Neuronal stem cell (in vitro differentiated cells): ENCODE measurements around the gene PRPF8. TPM values are rescaled to one million over a fixed set of nuclear protein-coding genes. Genes with fewer than 3 reads are reported as not detected.

Experiments
- DNase-seq: peaks from one replicate; pipeline ENCODE4 v3.0.0-alpha.2; 2013; ENCODE audit warnings: low spot score
- H2AFZ ChIP-seq: one replicate; pipeline ENCODE4 v1.6.1; 2013; ENCODE audit warnings: mild to moderate bottlenecking, low read length, inconsistent platforms
- H2AK5ac ChIP-seq: 2 replicates; pipeline ENCODE4 v1.6.1; 2013; ENCODE audit warnings: low read depth, mild to moderate bottlenecking, inconsistent platforms, low read length, moderate library complexity, mixed read lengths
- H2BK120ac ChIP-seq: 2 replicates; pipeline ENCODE4 v1.6.1; 2013; ENCODE audit warnings: low read depth, mild to moderate bottlenecking, inconsistent platforms, low read length, moderate library complexity, mixed read lengths
- H2BK12ac ChIP-seq: one replicate; pipeline ENCODE4 v1.6.1; 2013; ENCODE audit warnings: low read length, inconsistent platforms
- H2BK15ac ChIP-seq: 2 replicates; pipeline ENCODE4 v1.6.1; 2013; ENCODE audit warnings: mild to moderate bottlenecking, low read length, inconsistent platforms, mixed read lengths
- H2BK5ac ChIP-seq: one replicate; pipeline ENCODE4 v1.6.1; 2013; ENCODE audit warnings: inconsistent platforms, mild to moderate bottlenecking, low read length, moderate library complexity
- H3K14ac ChIP-seq: one replicate; pipeline ENCODE4 v1.6.1; 2013; ENCODE audit warnings: low read length, inconsistent platforms
- H3K18ac ChIP-seq: 2 replicates; pipeline ENCODE4 v1.6.1; 2013; ENCODE audit warnings: low read length, inconsistent platforms
- H3K23ac ChIP-seq: 2 replicates; pipeline ENCODE4 v1.6.1; 2013; ENCODE audit warnings: low read depth, mild to moderate bottlenecking, mixed read lengths, low read length, inconsistent platforms; ENCODE audit not compliant: poor library complexity
- H3K27ac ChIP-seq: replicated peaks from 3 replicates; pipeline ENCODE4 v1.5.1; 2013; ENCODE audit warnings: low read length, inconsistent platforms
- H3K27me3 ChIP-seq, 3 experiments: 2 replicates each; pipeline ENCODE4 v1.6.1; 2013; ENCODE audit warnings: low read length in 3 of 3, mild to moderate bottlenecking in 2 of 3, inconsistent platforms in 1 of 3, low read depth in 1 of 3, mixed read lengths in 1 of 3, moderate library complexity in 1 of 3; ENCODE audit not compliant: control insufficient read depth in 3 of 3, insufficient read depth in 3 of 3
- H3K36me3 ChIP-seq, 2 donors: replicated peaks in 1 of 2; 2 replicates each; pipeline ENCODE4 v1.6.1; 2013; ENCODE audit warnings: low read length in 2 of 2; ENCODE audit not compliant: control insufficient read depth in 2 of 2, insufficient read depth in 2 of 2
- H3K4ac ChIP-seq: 2 replicates; pipeline ENCODE4 v1.6.1; 2013; ENCODE audit warnings: inconsistent platforms, mild to moderate bottlenecking, low read length, moderate library complexity
- H3K4me1 ChIP-seq, 2 donors: 1 replicate in 1 of 2; 2 replicates in 1 of 2; pipeline ENCODE4 v1.6.1; 2013; ENCODE audit warnings: low read length in 2 of 2, low read depth in 1 of 2; ENCODE audit not compliant: control insufficient read depth in 2 of 2, insufficient read depth in 1 of 2
- H3K4me2 ChIP-seq: one replicate; pipeline ENCODE4 v1.6.1; 2013; ENCODE audit warnings: mild to moderate bottlenecking, low read length, inconsistent platforms; ENCODE audit not compliant: insufficient read depth, poor library complexity, severe bottlenecking
- H3K4me3 ChIP-seq, 2 donors: 2 replicates each; pipeline ENCODE4 v1.5.1; 2013; ENCODE audit warnings: low read length in 2 of 2, mild to moderate bottlenecking in 2 of 2, inconsistent platforms in 1 of 2, moderate library complexity in 1 of 2
- H3K79me1 ChIP-seq: one replicate; pipeline ENCODE4 v1.6.1; 2013; ENCODE audit warnings: low read depth, mild to moderate bottlenecking, inconsistent platforms, low read length, moderate library complexity
- H3K9ac ChIP-seq: one replicate; pipeline ENCODE4 v1.6.1; 2013; ENCODE audit warnings: mild to moderate bottlenecking, low read depth, low read length, inconsistent platforms; ENCODE audit not compliant: poor library complexity
- H3K9me3 ChIP-seq, 2 donors: replicated peaks in 1 of 2; 2 replicates each; pipeline versions ENCODE3 to v1.6.1; 2013; ENCODE audit warnings: low read length in 2 of 2, mild to moderate bottlenecking in 2 of 2, inconsistent platforms in 1 of 2, low read depth in 1 of 2, mixed read lengths in 1 of 2, moderate library complexity in 1 of 2; ENCODE audit not compliant: control insufficient read depth in 2 of 2, insufficient read depth in 1 of 2
- H4K8ac ChIP-seq: one replicate; pipeline ENCODE4 v1.6.1; 2013; ENCODE audit warnings: low read depth, mild to moderate bottlenecking, inconsistent platforms, low read length, moderate library complexity
- H4K91ac ChIP-seq: one replicate; pipeline ENCODE4 v1.6.1; 2013; ENCODE audit warnings: low read length, low read depth, mild to moderate bottlenecking, inconsistent platforms; ENCODE audit not compliant: poor library complexity
- WGBS, 2 donors: extraction: QIAGEN DNeasy Blood & Tissue Kit; methylation state at CpG; one replicate each; pipeline ENCODE4 v1.1.7; 2013; ENCODE audit warnings: missing lambda C conversion rate in 2 of 2, mixed read lengths in 1 of 2; ENCODE audit not compliant: insufficient read length in 2 of 2, insufficient replicate concordance in 1 of 2; ENCODE audit errors: extremely low coverage in 2 of 2; 5-methylcytosine and 5-hydroxymethylcytosine counted together
- polyA plus RNA-seq, 2 experiments: library from polyadenylated mRNA; stranded (reverse); fragments of 200-250 nt; gene quantifications; one replicate each; pipeline ENCODE4 v1.2.3, GENCODE V29; 2013

Gene PRPF8
- polyA plus RNA-seq (2013, experiment 1 of 2): 95.4 TPM
- 97.1 TPM for polyA plus RNA-seq (2013, experiment 2 of 2)

GRCh38 chr17:1684378-1685189, at the start of gene PRPF8:
Gene PRPF8, minus strand, starts transcription at chr17:1684867. Its CDS starts 296 bp downstream, at chr17:1684571.
- H2AFZ ChIP-seq: peak within 1 kb of the TSS; percentile 89
- H2BK12ac ChIP-seq: no peak within 1 kb of the TSS
- H4K91ac ChIP-seq: no peak within 1 kb of the TSS
- peak within 1 kb of the TSS; percentile 75 to 94 for H3K4me3 ChIP-seq
- H3K4me1 ChIP-seq: peaks cover 3 to 7% of the 10 kb centered on the region in 2 donors
- peak within 1 kb of the TSS; percentile 75 for H2BK5ac ChIP-seq
- no peak within 1 kb of the TSS for H3K4ac ChIP-seq
- H3K27me3 ChIP-seq: no peaks in the 10 kb centered on the region
- no CpG with 5 or more reads among the region's 72 CpGs for WGBS, 2 donors
- peak within 1 kb of the TSS; percentile 96 for H3K23ac ChIP-seq
- H3K27ac ChIP-seq: peak within 1 kb of the TSS; percentile 57
- peak within 1 kb of the TSS; percentile 47 for H2BK120ac ChIP-seq
- H3K9me3 ChIP-seq: no peaks in the 10 kb centered on the region
- peaks cover 32 to 42% of the 10 kb centered on the region in 2 donors for H3K36me3 ChIP-seq
- H2AK5ac ChIP-seq: peak within 1 kb of the TSS; percentile 44
- H3K18ac ChIP-seq: peak within 1 kb of the TSS; percentile 96
- H3K14ac ChIP-seq: peak within 1 kb of the TSS; percentile 83
- no peak within 1 kb of the TSS for H4K8ac ChIP-seq
- DNase-seq: peak; percentile 97
- H3K79me1 ChIP-seq: peaks cover 8% of the 10 kb centered on the region
- H3K4me2 ChIP-seq: peak within 1 kb of the TSS; percentile 84
- no peak within 1 kb of the TSS for H2BK15ac ChIP-seq
- peak within 1 kb of the TSS; percentile 92 for H3K9ac ChIP-seq

GRCh38 chr17:1733759-1734158, 49.1 kb upstream of the PRPF8 start:
- H3K4me1 ChIP-seq: peaks cover 5 to 11% of the 10 kb centered on the region in 2 donors
- no peak overlapping the region for H2AFZ ChIP-seq
- peak overlapping the region; percentile 39 for H2BK5ac ChIP-seq
- H3K14ac ChIP-seq: no peak overlapping the region
- H2AK5ac ChIP-seq: peak overlapping the region; percentile 75
- no peak for DNase-seq
- H2BK120ac ChIP-seq: no peak overlapping the region
- H3K23ac ChIP-seq: peak overlapping the region; percentile 65
- H2BK12ac ChIP-seq: no peak overlapping the region
- H3K27ac ChIP-seq: no peak overlapping the region
- H2BK15ac ChIP-seq: no peak overlapping the region
- no peak overlapping the region for H4K8ac ChIP-seq
- no peak overlapping the region for H3K9ac ChIP-seq
- no CpG with 5 or more reads among the region's 38 CpGs for WGBS, 2 donors
- H3K4ac ChIP-seq: no peak overlapping the region
- H3K4me3 ChIP-seq: no peak overlapping the region
- H3K18ac ChIP-seq: no peak overlapping the region
- H3K9me3 ChIP-seq: no peaks in the 10 kb centered on the region
- peaks cover 2% of the 10 kb centered on the region for H3K79me1 ChIP-seq
- no peak overlapping the region for H3K4me2 ChIP-seq
- peaks cover 0 to 4% of the 10 kb centered on the region in 2 donors for H3K36me3 ChIP-seq
- no peaks in the 10 kb centered on the region for H3K27me3 ChIP-seq
- no peak overlapping the region for H4K91ac ChIP-seq

- Histone ChIP-seq H3K23ac (no peak overlapping the region), H4K8ac (no peak overlapping the region), H3K36me3 (peaks cover 4 to 7% of the 10 kb centered on the region in 2 donors), H3K4ac (no peak overlapping the region), H2AK5ac (no peak overlapping the region), H3K4me2 (no peak overlapping the region), H3K27me3 (no peaks in the 10 kb centered on the region), H3K9ac (peak overlapping the region; percentile 53), H3K4me1 (peaks cover 5 to 11% of the 10 kb centered on the region in 2 donors), H3K79me1 (peaks cover 5% of the 10 kb centered on the region), H2BK12ac (no peak overlapping the region), H3K9me3 (no peaks in the 10 kb centered on the region), H2BK15ac (no peak overlapping the region), H3K4me3 (no peak overlapping the region), H2BK5ac (no peak overlapping the region), H3K14ac (no peak overlapping the region), H3K27ac (no peak overlapping the region), H2AFZ (no peak overlapping the region), H4K91ac (no peak overlapping the region), H3K18ac (no peak overlapping the region), H2BK120ac (no peak overlapping the region)
- no CpG with 5 or more reads among the region's 11 CpGs for WGBS, 2 donors
- no peak for DNase-seq
Observed at GRCh38 chr17:1732833-1733321, 48.2 kb upstream of the PRPF8 start.

GRCh38 chr17:1732241-1732832, 47.7 kb upstream of the PRPF8 start:
- Histone ChIP-seq H3K9ac (peak overlapping the region; percentile 53), H3K27me3 (no peaks in the 10 kb centered on the region), H2AK5ac (no peak overlapping the region), H3K4me1 (peaks cover 5 to 10% of the 10 kb centered on the region in 2 donors), H2BK120ac (no peak overlapping the region), H2BK12ac (no peak overlapping the region), H4K91ac (no peak overlapping the region), H3K23ac (no peak overlapping the region), H2BK5ac (no peak overlapping the region), H3K9me3 (no peaks in the 10 kb centered on the region), H3K79me1 (peaks cover 7% of the 10 kb centered on the region), H3K4ac (no peak overlapping the region), H3K4me2 (no peak overlapping the region), H2AFZ (no peak overlapping the region), H2BK15ac (no peak overlapping the region), H3K4me3 (no peak overlapping the region), H3K14ac (peak overlapping the region; percentile 38), H4K8ac (no peak overlapping the region), H3K36me3 (peaks cover 4 to 7% of the 10 kb centered on the region in 2 donors), H3K18ac (no peak overlapping the region), H3K27ac (no peak overlapping the region)
- WGBS, 2 donors: no CpG with 5 or more reads among the region's 22 CpGs
- no peak for DNase-seq
